GM12878 (cell line): ENCODE results near the gene ISM1.

Experiments
- ATF2 ChIP-seq: IDR thresholded peaks from 2 replicates; pipeline ENCODE4 v1.6.1; 2012; ENCODE audit warnings: low read length, inconsistent platforms
- CTCF ChIP-seq, 3 experiments: IDR thresholded peaks in 2 of 3; conservative IDR thresholded peaks in 1 of 3; 2 replicates each; pipeline ENCODE4 v1.5.1; 2011; ENCODE audit warnings: low read depth in 3 of 3, low read length in 3 of 3, mild to moderate bottlenecking in 3 of 3, control low read depth in 2 of 3, moderate library complexity in 2 of 3, inconsistent platforms in 1 of 3, mixed read lengths in 1 of 3; ENCODE audit not compliant: control insufficient read depth in 2 of 3, insufficient read depth in 1 of 3; ENCODE audit errors: extremely low read depth in 1 of 3
- EGR1 ChIP-seq, 2 experiments: IDR thresholded peaks; 1 replicate in 1 of 2; 2 replicates in 1 of 2; pipeline ENCODE4 v1.6.1; 2011 to 2012; ENCODE audit warnings: low read depth in 2 of 2, low read length in 2 of 2, borderline replicate concordance in 1 of 2, mild to moderate bottlenecking in 1 of 2, moderate library complexity in 1 of 2
- EP300 ChIP-seq, 2 experiments: fragments of 150-350 bp in 1 of 2; IDR thresholded peaks; 2 replicates each; pipeline ENCODE4 v1.6.1; 2011 to 2012; ENCODE audit warnings: low read depth in 2 of 2, low read length in 2 of 2, borderline replicate concordance in 1 of 2, improper control_type of control experiment in 1 of 2, inconsistent platforms in 1 of 2; ENCODE audit not compliant: control insufficient read depth in 1 of 2
- FOS ChIP-seq: IDR thresholded peaks from 3 replicates; pipeline ENCODE4 v1.6.1; 2011; ENCODE audit warnings: borderline replicate concordance; ENCODE audit not compliant: insufficient read length; ENCODE audit errors: extremely low read depth
- JUND ChIP-seq: IDR thresholded peaks from 2 replicates; pipeline ENCODE4 v1.6.1; 2012; ENCODE audit warnings: low read depth, mild to moderate bottlenecking, low read length, improper control_type of control experiment, moderate library complexity
- MTA2 ChIP-seq: fragments of 450-650 bp; IDR thresholded peaks from 2 replicates; pipeline ENCODE4 v1.6.1; 2016; ENCODE audit warnings: low read depth, mild to moderate bottlenecking, moderate library complexity
- MXI1 ChIP-seq: fragments of 150-350 bp; IDR thresholded peaks from 2 replicates; pipeline ENCODE4 v1.6.1; 2011; ENCODE audit warnings: low read depth, mild to moderate bottlenecking, inconsistent platforms, low read length, improper control_type of control experiment
- PBX3 ChIP-seq: IDR thresholded peaks from 2 replicates; pipeline ENCODE4 v1.6.1; 2011; ENCODE audit warnings: mild to moderate bottlenecking, low read depth, low read length, moderate library complexity; ENCODE audit not compliant: insufficient replicate concordance
- POLR2A ChIP-seq: IDR thresholded peaks from 2 replicates; pipeline ENCODE4 v1.6.1; 2011; ENCODE audit warnings: low read depth, mild to moderate bottlenecking, low read length
- ZNF384 ChIP-seq: IDR thresholded peaks from 2 replicates; pipeline ENCODE4 v1.6.1; 2012; ENCODE audit warnings: low read depth, mild to moderate bottlenecking, low read length, improper control_type of control experiment, borderline replicate concordance
- ZNF687 ChIP-seq: fragments of 450-650 bp; IDR thresholded peaks from 2 replicates; pipeline ENCODE4 v1.6.1; 2017; ENCODE audit warnings: mild to moderate bottlenecking, moderate library complexity

GRCh38 chr20:13274275-13274861 is 53.3 kb downstream of the ISM1 start:
- TF ChIP-seq CTCF (IDR thresholded peaks at IDR 0.05 in 2 of 3, conservative IDR thresholded peaks at IDR 0.05 in 1 of 3; ENCODE audit: control insufficient read depth in 2 of 3, extremely low read depth in 1 of 3, insufficient read depth in 1 of 3, low read depth in 3 of 3, low read length in 3 of 3) = no peak
- no peak for TF ChIP-seq EGR1 (IDR thresholded peaks at IDR 0.05; ENCODE audit: borderline replicate concordance in 1 of 2, low read depth in 2 of 2, low read length in 2 of 2)
- TF ChIP-seq ZNF384 = no peak
- TF ChIP-seq ATF2 = no peak
- no peak for TF ChIP-seq MXI1
- TF ChIP-seq MTA2 = no peak
- no peak for TF ChIP-seq FOS
- no peak for TF ChIP-seq PBX3
- TF ChIP-seq EP300 (IDR thresholded peaks at IDR 0.05; ENCODE audit: borderline replicate concordance in 1 of 2, control insufficient read depth in 1 of 2, low read depth in 2 of 2, low read length in 2 of 2) = no peak
- TF ChIP-seq ZNF687 = no peak
- TF ChIP-seq POLR2A = no peak
- TF ChIP-seq JUND = no peak
